Keratinocyte (primary cell): ENCODE results near the gene LYPD6B. TPM values are rescaled to one million over a fixed set of nuclear protein-coding genes. Genes with fewer than 3 reads are reported as not detected.

Experiments
- DNase-seq: peaks from one replicate; pipeline ENCODE4 v3.0.0-alpha.2; 2011; ENCODE audit warnings: low read depth, missing footprints, low spot score
- FAIRE-seq: peaks from 2 replicates; lab custom pipeline; 2011; peaks lifted over from hg19 to GRCh38; lab: Jason Lieb, UNC
- H2AFZ ChIP-seq: 2 replicates; pipeline ENCODE4 v1.6.0; 2012; ENCODE audit warnings: low read length, control low read depth, inconsistent platforms; ENCODE audit not compliant: control insufficient read depth
- H3K27ac ChIP-seq: 2 replicates; pipeline ENCODE4 v1.5.1; 2011; ENCODE audit warnings: low read length; ENCODE audit not compliant: control insufficient read depth, insufficient read depth
- H3K27me3 ChIP-seq: 3 replicates; pipeline ENCODE4 v1.6.0; 2011; ENCODE audit warnings: low read length; ENCODE audit not compliant: control insufficient read depth, insufficient read depth; ENCODE audit errors: extremely low read depth
- H3K36me3 ChIP-seq, 2 experiments: 2 replicates in 1 of 2; 3 replicates in 1 of 2; pipeline ENCODE4 v1.5.1; 2011; ENCODE audit warnings: low read length in 2 of 2, mild to moderate bottlenecking in 1 of 2; ENCODE audit not compliant: control insufficient read depth in 2 of 2, insufficient read depth in 2 of 2; ENCODE audit errors: extremely low read depth in 1 of 2
- H3K4me1 ChIP-seq: 3 replicates; pipeline ENCODE4 v1.5.1; 2011; ENCODE audit warnings: low read length; ENCODE audit not compliant: control insufficient read depth, insufficient read depth; ENCODE audit errors: extremely low read depth
- H3K4me2 ChIP-seq: 3 replicates; pipeline ENCODE4 v1.6.0; 2011; ENCODE audit warnings: low read depth, low read length; ENCODE audit not compliant: control insufficient read depth, insufficient read depth; ENCODE audit errors: extremely low read depth
- H3K4me3 ChIP-seq, 3 experiments: fragments of 200-600 bp in 1 of 3; sonication (generic) in 1 of 3; 2 replicates in 2 of 3; 3 replicates in 1 of 3; pipeline ENCODE4 v1.5.1; 2011 to 2016; ENCODE audit warnings: low read length in 3 of 3, mild to moderate bottlenecking in 3 of 3, control low read depth in 2 of 3, inconsistent platforms in 1 of 3, low read depth in 1 of 3, mixed read lengths in 1 of 3, mixed run types in 1 of 3, moderate library complexity in 1 of 3; ENCODE audit not compliant: control insufficient read depth in 2 of 3, insufficient read depth in 2 of 3; ENCODE audit errors: extremely low read depth in 1 of 3
- H3K79me2 ChIP-seq: 2 replicates; pipeline ENCODE4 v1.6.0; 2012; ENCODE audit warnings: low read length; ENCODE audit not compliant: control insufficient read depth, insufficient read depth
- H3K9ac ChIP-seq: 3 replicates; pipeline ENCODE4 v1.6.0; 2011; ENCODE audit warnings: low read length; ENCODE audit not compliant: control insufficient read depth, insufficient read depth; ENCODE audit errors: extremely low read depth
- H3K9me1 ChIP-seq: 3 replicates; pipeline ENCODE4 v1.6.0; 2011; ENCODE audit warnings: low read length; ENCODE audit not compliant: control insufficient read depth, insufficient read depth; ENCODE audit errors: extremely low read depth
- H3K9me3 ChIP-seq: 2 replicates; pipeline ENCODE4 v1.5.1; 2012; ENCODE audit warnings: low read depth, low read length; ENCODE audit not compliant: control insufficient read depth
- H4K20me1 ChIP-seq: 3 replicates; pipeline ENCODE4 v1.6.0; 2011; ENCODE audit warnings: low read length; ENCODE audit not compliant: control insufficient read depth, insufficient read depth; ENCODE audit errors: extremely low read depth
- CTCF ChIP-seq, 3 experiments: IDR thresholded peaks in 1 of 3; conservative IDR thresholded peaks in 1 of 3; optimal IDR thresholded peaks in 1 of 3; 2 replicates in 2 of 3; 3 replicates in 1 of 3; pipeline versions ENCODE3 to v1.5.1; 2011; ENCODE audit warnings: low read length in 3 of 3, mild to moderate bottlenecking in 3 of 3, moderate library complexity in 2 of 3, control low read depth in 1 of 3, inconsistent platforms in 1 of 3; ENCODE audit not compliant: insufficient read depth in 2 of 3; ENCODE audit errors: extremely low read depth in 1 of 3
- EZH2 ChIP-seq: IDR thresholded peaks from one replicate; pipeline ENCODE4 v1.6.1; 2012; ENCODE audit warnings: inconsistent platforms, mild to moderate bottlenecking, low read length, moderate library complexity
- dilution Hi-C: fragments of 300-500 bp; cut with MboI; formaldehyde crosslinking; loops from one replicate; pipeline ENCODE4 v1.7.0; 2020; ENCODE audit warnings: low sequenced_read_pairs; ENCODE audit not compliant: extremely low pct_ligation_motif_present
- polyA plus RNA-seq, 5 experiments: library from polyadenylated mRNA; depleted of rRNA in 3 of 5; stranded (reverse) in 3 of 5; stranded (forward) in 1 of 5; unstranded in 1 of 5; fragments of >200 nt; gene quantifications; 1 replicate in 1 of 5; 2 replicates in 3 of 5; 3 replicates in 1 of 5; pipeline versions ENCODE4 v1.2.1 to v1.2.3, GENCODE V29; 2011 to 2012; ENCODE audit warnings: missing spikeins in 2 of 5, low read depth in 1 of 5, low replicate concordance in 1 of 5

LYPD6B gene
- polyA plus RNA-seq, 1 donor (not counting 4 experiments of a cell fraction or from before 2014, with no cell fraction given): 24.7 TPM

DNA sequence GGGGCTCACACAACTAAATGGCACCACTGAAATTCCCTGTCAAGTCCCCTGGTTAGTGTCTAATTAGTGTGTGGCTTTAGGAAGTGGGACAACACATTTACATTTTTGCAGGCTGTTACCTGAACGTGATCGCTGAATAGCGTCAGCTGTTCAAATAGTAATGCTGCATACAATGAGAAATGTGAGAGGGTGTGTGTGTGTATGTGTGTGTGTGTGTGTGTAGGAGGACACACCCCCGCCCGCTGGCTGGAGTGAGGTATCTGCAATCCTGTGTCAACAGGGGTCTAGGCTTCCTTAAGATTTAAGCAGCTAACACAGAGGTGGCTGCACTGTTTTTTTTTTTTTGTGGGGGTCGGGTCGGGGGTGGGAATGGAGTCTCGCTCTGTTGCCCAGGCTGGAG, 4.8 kb upstream of the LYPD6B start:
- TF ChIP-seq EZH2 (no peak), CTCF (optimal IDR thresholded peaks at IDR 0.05 in 1 of 3, IDR thresholded peaks at IDR 0.05 in 1 of 3, conservative IDR thresholded peaks at IDR 0.05 in 1 of 3; ENCODE audit: extremely low read depth in 1 of 3, insufficient read depth in 2 of 3, low read length in 3 of 3) (no peak)
- no peak overlapping the region for H2AFZ ChIP-seq
- no peaks in the 10 kb centered on the region for H3K79me2 ChIP-seq
- DNase-seq (no peak), FAIRE-seq (no peak)
- H3K9me1 ChIP-seq: no peaks in the 10 kb centered on the region
- H3K4me2 ChIP-seq: no peak overlapping the region
- dilution Hi-C loops: no loop called here
- H3K9ac ChIP-seq: no peak overlapping the region
- H4K20me1 ChIP-seq: no peaks in the 10 kb centered on the region
- H3K4me3 ChIP-seq: no peak overlapping the region
- no peaks in the 10 kb centered on the region for H3K36me3 ChIP-seq
- H3K4me1 ChIP-seq: peaks cover 13% of the 10 kb centered on the region
- H3K9me3 ChIP-seq: no peaks in the 10 kb centered on the region
- H3K27ac ChIP-seq: no peak overlapping the region
- no peaks in the 10 kb centered on the region for H3K27me3 ChIP-seq

GRCh38 chr2:149034406-149034805, 4.1 kb upstream of the LYPD6B start:
- no peak for FAIRE-seq
- dilution Hi-C loops: no loop called here

More at GRCh38 chr2:149034406-149034805, 4.1 kb upstream of the LYPD6B start:
- Histone ChIP-seq H3K9ac (no peak overlapping the region), H3K4me2 (no peak overlapping the region), H2AFZ (no peak overlapping the region), H4K20me1 (no peaks in the 10 kb centered on the region), H3K36me3 (no peaks in the 10 kb centered on the region), H3K4me1 (peaks cover 6% of the 10 kb centered on the region), H3K79me2 (no peaks in the 10 kb centered on the region), H3K9me3 (no peaks in the 10 kb centered on the region), H3K27ac (no peak overlapping the region), H3K4me3 (no peak overlapping the region), H3K27me3 (no peaks in the 10 kb centered on the region), H3K9me1 (no peaks in the 10 kb centered on the region)
- TF ChIP-seq CTCF (optimal IDR thresholded peaks at IDR 0.05 in 1 of 3, IDR thresholded peaks at IDR 0.05 in 1 of 3, conservative IDR thresholded peaks at IDR 0.05 in 1 of 3; ENCODE audit: extremely low read depth in 1 of 3, insufficient read depth in 2 of 3, low read length in 3 of 3) (no peak), EZH2 (no peak)
- DNase-seq: no peak
